Peyer's patch (tissue), 4 donors: ENCODE results near the gene AP1S1.

Experiments
- CTCF ChIP-seq, 6 experiments: fragments of 450-650 bp in 4 of 6; fragments of 200-600 bp in 2 of 6; sonication (generic) in 1 of 6; IDR thresholded peaks; one replicate each; pipeline ENCODE4 v1.5.1; 2017 to 2019; ENCODE audit warnings: antibody characterized with exemption in 6 of 6, mild to moderate bottlenecking in 3 of 6, moderate library complexity in 1 of 6
- POLR2A ChIP-seq, 2 donors: fragments of 450-650 bp; IDR thresholded peaks; one replicate each; pipeline ENCODE4 v1.5.1; 2017; ENCODE audit warnings: antibody characterized with exemption in 2 of 2, mild to moderate bottlenecking in 2 of 2, moderate library complexity in 2 of 2

- TF ChIP-seq POLR2A (IDR thresholded peaks at IDR 0.05) (peak in 1 of 2 donors; percentile 29), CTCF (IDR thresholded peaks at IDR 0.05) (no peak)
Measured at GRCh38 chr7:101160910-101161309, 6.6 kb downstream of the AP1S1 start.
